Stimulated activated CD8-positive, alpha-beta memory T cell treated with anti-CD3 and anti-CD28 coated beads, Interleukin-2, amount 100 ng/mL, for 48 hours (primary cell): ENCODE results near the gene GBA2.
A peak's percentile ranks its signal among the peaks of the same experiment; 100 is the strongest.

Experiments
- DNase-seq, 2 donors: peaks; one replicate each; pipeline ENCODE4 v3.0.0-alpha.2; 2020; ENCODE audit warnings: low read depth in 2 of 2

GBA2 gene

GRCh38 chr9:35766997-35767396 is 18.0 kb upstream of the GBA2 start:
- DNase-seq, result no peak

GRCh38 chr9:35763803-35764202 is 14.8 kb upstream of the GBA2 start:
- no peak for DNase-seq

- no peak for DNase-seq
Observed at GRCh38 chr9:35763181-35763580, 14.2 kb upstream of the GBA2 start.

- DNase-seq, result no peak
Observed at GRCh38 chr9:35760651-35761050, 11.6 kb upstream of the GBA2 start.

- DNase-seq, result no peak
Observed at GRCh38 chr9:35759795-35760194, 10.8 kb upstream of the GBA2 start.

GRCh38 chr9:35758475-35759050 is 9.5 kb upstream of the GBA2 start:
- no peak for DNase-seq

GRCh38 chr9:35757892-35758275 is 8.9 kb upstream of the GBA2 start:
- DNase-seq, result no peak

GRCh38 chr9:35757226-35757891 is 8.3 kb upstream of the GBA2 start:
- no peak for DNase-seq

- peak; percentile 75 for DNase-seq
Observed at GRCh38 chr9:35756275-35757225, 7.5 kb upstream of the GBA2 start.

GRCh38 chr9:35755071-35755470 is 6.0 kb upstream of the GBA2 start:
- DNase-seq, result no peak

- DNase-seq, result no peak
Observed at GRCh38 chr9:35754264-35754663, 5.2 kb upstream of the GBA2 start, which contains the start of gene MSMP. Gene MSMP, minus strand, starts transcription at chr9:35754276. Its CDS starts 147 bp downstream, at chr9:35754129.

GRCh38 chr9:35753466-35753865 is 4.4 kb upstream of the GBA2 start:
- no peak for DNase-seq

GRCh38 chr9:35750256-35750531 is 1.2 kb upstream of the GBA2 start:
- no peak for DNase-seq

GRCh38 chr9:35749515-35750255 is 657 bp upstream of the GBA2 start:
- DNase-seq, result no peak

- DNase-seq, result no peak
Observed at GRCh38 chr9:35748242-35748857, 678 bp downstream of the GBA2 start.

GRCh38 chr9:35746583-35746982 is 2.4 kb downstream of the GBA2 start:
- no peak for DNase-seq

- DNase-seq, result no peak
Observed at GRCh38 chr9:35745569-35745968, 3.5 kb downstream of the GBA2 start.

GRCh38 chr9:35743880-35744518 is 5.0 kb downstream of the GBA2 start:
- no peak for DNase-seq

- DNase-seq, result no peak
Observed at GRCh38 chr9:35743452-35743851, 5.6 kb downstream of the GBA2 start.

GRCh38 chr9:35741740-35742139 is 7.3 kb downstream of the GBA2 start:
- DNase-seq, result no peak

GRCh38 chr9:35740243-35740642 is 8.8 kb downstream of the GBA2 start:
- DNase-seq, result no peak
